ENCODE results near the gene GLI3.

The GLI3 gene

DNA sequence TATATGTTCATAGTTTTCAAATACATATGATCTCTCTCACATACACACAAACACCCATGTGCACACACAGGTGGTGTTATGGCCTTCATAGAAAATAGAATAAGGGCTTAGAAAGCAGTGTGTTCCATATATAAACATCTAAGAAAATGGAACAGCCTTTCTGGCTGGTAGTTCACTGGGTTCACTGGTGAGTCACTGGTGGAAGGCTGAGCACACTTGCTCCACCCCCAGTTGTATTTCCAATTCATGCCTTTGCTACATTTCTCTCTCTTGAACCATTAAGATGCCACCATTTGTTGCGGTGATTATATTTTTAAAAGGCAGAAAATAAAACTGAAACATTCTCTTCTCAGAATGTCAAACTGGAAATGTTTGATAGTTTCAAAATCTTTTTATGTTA lies 252.1 kb downstream of the GLI3 start:
- DNase-seq, result no peak

- DNase-seq, result no peak
Observed at GRCh38 chr7:41981046-41982040, 255.7 kb downstream of the GLI3 start.

DNA sequence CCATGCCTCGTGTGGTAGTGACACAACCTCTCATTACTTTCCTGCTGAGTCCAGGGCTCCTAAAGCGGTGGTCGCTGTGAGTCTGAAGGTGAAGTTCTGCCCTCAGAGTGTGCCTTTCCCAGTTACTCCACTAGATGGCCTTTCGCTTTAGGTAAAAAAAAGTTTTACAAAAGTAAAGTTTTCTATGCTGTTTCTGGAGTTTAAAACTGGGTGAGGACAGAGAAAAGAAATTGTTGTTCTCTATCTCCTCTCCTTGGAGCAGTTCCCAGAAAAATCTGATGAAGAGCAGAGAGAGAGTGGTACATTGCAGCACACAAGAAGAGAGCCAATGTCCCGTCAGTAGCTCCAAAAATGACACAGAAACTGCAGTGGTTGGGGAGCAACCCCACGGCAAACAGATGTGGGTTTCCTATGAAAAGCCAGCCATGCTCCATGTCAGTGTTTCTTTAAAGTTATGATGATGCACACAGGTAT lies 257.1 kb downstream of the GLI3 start:
- no peak for DNase-seq

DNA sequence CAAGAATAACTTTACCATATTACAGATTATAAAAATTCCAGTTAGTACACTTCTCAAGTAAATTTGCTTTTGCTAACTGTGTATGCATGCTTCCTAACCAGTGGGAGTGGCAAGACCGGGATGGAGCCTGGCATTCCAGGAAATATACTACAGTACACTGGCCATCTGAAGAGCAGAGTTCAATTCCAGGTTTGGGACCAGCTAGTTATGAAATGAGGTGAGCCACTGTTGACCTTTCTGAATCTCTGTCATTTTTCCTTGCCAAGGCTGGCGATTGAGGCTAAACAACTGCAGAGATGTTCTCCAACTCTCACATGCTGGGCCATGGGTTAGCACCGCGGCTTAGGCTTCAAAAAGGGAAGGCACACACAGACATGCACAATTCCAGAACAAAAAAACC lies 258.2 kb downstream of the GLI3 start:
- no peak for DNase-seq

GRCh38 chr7:41977661-41978060 lies 259.3 kb downstream of the GLI3 start:
- no peak for DNase-seq

- DNase-seq, result no peak
Observed at GRCh38 chr7:41977151-41977651, 259.8 kb downstream of the GLI3 start.

DNA sequence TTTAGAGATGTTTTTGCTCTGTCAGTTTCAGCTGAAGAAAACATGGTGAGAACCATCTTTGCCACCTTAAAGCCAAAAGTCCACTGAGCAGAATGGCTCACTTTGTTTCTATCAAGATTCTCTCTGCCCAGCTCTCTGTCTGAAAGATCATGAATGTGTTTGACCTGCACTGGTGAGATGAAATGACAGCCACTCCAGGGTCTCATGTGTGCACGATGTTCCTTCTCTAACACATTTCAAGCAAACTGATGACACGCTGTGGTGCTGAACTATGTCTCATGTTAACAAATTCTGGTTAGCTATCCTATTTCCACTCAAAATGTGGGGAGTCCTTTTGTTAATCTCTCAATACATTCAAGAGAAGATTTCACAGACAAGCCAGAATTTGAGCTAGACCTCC lies 260.6 kb downstream of the GLI3 start:
- no peak for DNase-seq

DNA sequence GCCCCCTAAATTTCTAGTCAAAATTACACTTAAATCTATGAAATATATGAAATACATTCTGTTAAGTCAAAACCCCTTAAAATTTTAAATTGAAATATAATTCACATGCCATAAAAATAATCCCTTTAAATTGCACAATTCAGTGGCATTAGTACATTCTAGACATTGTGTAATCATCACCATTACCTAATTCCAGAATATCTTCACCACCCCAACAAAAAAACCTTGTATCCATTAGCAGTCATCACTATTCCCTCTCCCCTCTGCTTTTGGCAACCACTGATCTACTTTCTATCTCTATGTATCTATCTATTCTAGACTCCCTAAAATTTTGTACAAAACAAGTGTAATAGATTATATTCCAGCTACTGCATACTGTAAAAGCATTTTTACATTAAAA lies 261.2 kb downstream of the GLI3 start:
- no peak for DNase-seq

GRCh38 chr7:41974870-41975557 lies 262.0 kb downstream of the GLI3 start:
- DNase-seq, result no peak

- no peak for DNase-seq
Observed at GRCh38 chr7:41973202-41973730, 263.7 kb downstream of the GLI3 start.

- DNase-seq, result no peak
Observed at GRCh38 chr7:41972776-41973175, 264.2 kb downstream of the GLI3 start.

GRCh38 chr7:41972270-41972669 lies 264.7 kb downstream of the GLI3 start:
- no peak for DNase-seq

DNA sequence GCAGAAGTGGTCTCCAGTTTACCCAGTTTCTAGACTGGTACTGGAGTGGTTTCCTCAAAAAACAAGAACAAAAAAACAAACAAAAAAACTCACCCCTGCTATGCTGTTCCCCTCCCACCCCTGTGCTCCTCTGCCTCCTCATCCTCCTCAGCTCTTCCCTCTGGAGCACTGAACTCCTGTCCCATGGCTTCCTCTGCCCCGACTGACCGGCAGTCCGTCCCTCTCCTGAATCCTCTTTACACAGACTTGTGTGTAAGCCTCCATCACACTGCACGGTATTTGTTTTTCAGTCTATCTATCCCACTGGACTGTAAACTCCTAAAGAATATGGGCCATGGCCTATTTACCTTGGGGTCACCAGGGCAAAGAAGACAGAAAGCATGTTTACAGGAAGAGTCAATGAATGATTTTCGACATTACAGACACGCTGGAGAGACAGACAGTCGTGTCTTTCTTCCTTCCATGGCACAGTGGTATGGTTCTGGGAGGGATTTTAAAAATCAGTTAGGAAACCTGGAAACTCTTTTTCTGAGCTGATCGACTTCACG lies 265.3 kb downstream of the GLI3 start:
- no peak for DNase-seq

DNA sequence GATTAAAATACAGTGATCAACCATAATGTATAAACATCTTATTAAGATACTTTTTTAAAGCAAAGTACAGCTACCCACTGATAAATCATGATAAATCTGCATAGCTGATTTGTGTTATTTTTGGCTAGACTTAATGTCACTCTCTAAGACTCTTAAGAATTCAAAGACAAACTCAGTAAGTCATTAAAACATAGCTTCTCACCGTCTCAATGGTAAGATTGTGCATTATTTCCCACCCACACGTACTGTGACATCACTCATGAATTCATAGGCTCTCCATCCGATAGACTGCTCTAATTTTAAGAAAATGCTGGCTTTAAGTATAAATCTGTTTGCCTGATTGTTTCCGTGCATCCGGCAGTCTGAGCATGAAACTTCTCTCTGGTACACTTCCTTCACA lies 266.1 kb downstream of the GLI3 start:
- no peak for DNase-seq

GRCh38 chr7:41969561-41970105 lies 267.4 kb downstream of the GLI3 start:
- DNase-seq, result no peak

DNA sequence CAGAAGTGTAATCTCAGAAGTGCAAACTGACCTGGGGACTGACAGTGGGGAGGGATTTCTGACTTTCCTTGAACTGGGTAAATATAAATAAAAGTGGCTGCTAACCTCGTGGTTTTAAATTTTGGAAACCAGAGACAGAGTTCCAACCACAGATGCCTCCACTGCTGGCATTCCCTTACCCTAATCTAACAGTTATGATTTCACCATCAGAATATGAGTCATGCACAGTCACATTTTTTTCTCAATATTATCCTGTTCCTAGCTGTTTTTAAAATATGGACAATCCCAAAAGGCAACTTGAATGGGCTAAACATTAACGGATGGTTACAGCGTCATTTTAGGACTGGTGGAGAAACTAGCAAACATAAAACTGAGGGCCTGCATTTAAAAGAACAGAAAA lies 269.9 kb downstream of the GLI3 start:
- DNase-seq, result no peak

DNA sequence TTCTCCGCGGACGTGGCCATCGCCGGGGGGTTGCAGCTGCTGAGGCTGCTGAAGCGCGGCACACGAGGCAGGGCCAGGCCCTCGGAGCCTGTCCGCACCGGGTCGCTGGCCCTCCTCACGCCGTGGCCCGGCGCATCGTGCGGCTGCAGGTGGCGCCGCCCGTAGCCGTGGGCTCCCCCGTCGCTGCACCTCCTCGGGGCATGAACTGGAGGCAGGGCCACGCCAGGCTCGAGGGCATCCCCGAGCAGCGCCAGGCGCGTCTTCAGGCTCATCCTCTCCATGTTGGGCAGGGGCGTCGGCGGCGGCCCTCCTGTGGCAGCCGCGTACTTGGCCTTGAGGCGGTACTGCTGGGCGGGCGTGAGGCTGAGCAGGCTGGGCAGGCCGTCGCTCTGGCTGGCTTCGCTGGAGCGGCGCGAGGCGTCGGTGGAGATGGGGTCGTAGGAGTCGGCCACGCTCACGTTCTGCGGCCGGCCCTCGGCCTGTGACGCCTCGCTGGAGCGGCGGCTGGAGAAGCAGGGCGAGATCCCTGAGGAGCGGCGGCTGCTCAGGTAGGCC lies 271.0 kb downstream of the GLI3 start:
- DNase-seq, result no peak

- DNase-seq, result no peak
Observed at GRCh38 chr7:41964849-41965745, 271.9 kb downstream of the GLI3 start.

DNA sequence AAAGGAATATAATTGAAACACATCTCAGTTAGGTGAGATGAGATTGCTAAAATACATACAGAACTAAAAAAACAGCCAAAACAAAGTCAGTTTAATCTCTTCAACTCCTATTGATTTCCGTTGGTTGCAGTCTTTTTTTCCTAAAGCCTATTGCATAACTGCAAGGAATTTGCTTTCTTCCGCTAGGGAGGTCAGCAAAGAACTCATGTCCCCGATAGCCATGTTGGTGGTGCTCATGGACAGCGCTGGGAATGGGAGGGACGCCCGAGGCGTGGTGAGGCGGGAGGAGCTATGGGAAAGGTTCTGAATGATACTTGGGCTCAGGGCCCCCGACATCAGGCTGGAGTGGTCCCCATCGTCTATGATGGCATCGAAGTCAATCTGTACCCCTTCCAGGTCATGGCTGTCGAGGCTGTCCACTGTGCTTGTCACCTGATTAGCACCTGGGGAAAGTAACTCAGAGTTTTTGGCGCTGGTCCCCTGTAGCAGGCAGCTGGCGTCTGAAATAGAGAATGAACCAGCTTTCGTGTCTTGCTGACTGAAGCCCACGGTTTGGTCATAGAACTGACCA lies 272.7 kb downstream of the GLI3 start:
- DNase-seq, result no peak

DNA sequence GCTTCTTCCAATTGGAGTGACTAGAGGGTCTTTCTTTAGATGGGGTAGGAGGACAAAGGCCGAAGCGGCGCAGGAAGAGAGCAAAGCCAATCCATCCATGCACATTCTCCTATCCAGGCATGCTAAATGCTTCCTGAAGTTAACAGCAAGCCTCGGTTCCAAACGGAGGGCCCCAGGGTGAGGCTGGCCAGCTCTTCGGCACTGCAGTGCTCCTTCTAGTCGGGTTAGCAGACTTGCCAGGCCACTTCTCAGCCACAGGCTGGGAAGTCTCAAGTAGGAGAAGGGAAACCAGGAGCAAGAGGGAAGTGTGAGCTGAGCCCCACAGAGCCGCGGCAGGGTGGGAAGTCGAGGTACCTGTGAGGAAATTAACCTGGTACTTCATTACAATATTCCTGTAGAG lies 280.3 kb downstream of the GLI3 start:
- DNase-seq, result no peak

All from stimulated activated CD8-positive, alpha-beta memory T cell treated with anti-CD3 and anti-CD28 coated beads, Interleukin-4, amount 100 ng/mL, for 48 hours (primary cell).